ENCODE results near the gene ABCC3.
A peak's percentile ranks its signal among the peaks of the same experiment; 100 is the strongest.
"Not testable (repeated sequence)": the region's sequence is repeated elsewhere in the genome, so short reads cannot be mapped to it uniquely, and the experiment has no call there.

Gene ABCC3

GRCh38 chr17:50679008-50679544 is 44.4 kb downstream of the ABCC3 start:
- Mint-ChIP-seq H3K36me3 (ENCODE audit: low read depth) (peaks cover 69% of the 10 kb centered on the region), H3K9me3 (no peaks in the 10 kb centered on the region), H3K4me1 (ENCODE audit: low read depth) (peaks cover 26% of the 10 kb centered on the region), H3K27me3 (peaks cover 7% of the 10 kb centered on the region), H3K27ac (no peak overlapping the region), H3K4me3 (no peak overlapping the region)
- intact Hi-C loops (cut with micrococcal nuclease) = no loop called here

GRCh38 chr17:50680126-50680525 is 45.4 kb downstream of the ABCC3 start:
- H3K4me1 Mint-ChIP-seq (ENCODE audit: low read depth) = peaks cover 26% of the 10 kb centered on the region
- no peak overlapping the region for H3K4me3 Mint-ChIP-seq
- peaks cover 70% of the 10 kb centered on the region for H3K36me3 Mint-ChIP-seq (ENCODE audit: low read depth)
- no peak overlapping the region for H3K27ac Mint-ChIP-seq
- intact Hi-C loops (cut with micrococcal nuclease) = loop anchor here (2.0 kb wide), 1 partner anchor 133 kb away; the partner anchor contains the start of gene SPATA20
- H3K27me3 Mint-ChIP-seq = peaks cover 7% of the 10 kb centered on the region
- no peaks in the 10 kb centered on the region for H3K9me3 Mint-ChIP-seq

GRCh38 chr17:50680543-50681262 is 46.0 kb downstream of the ABCC3 start:
- Mint-ChIP-seq H3K4me3 (peak overlapping the region; percentile 66), H3K27ac (peak overlapping the region; percentile 75), H3K36me3 (ENCODE audit: low read depth) (peaks cover 67% of the 10 kb centered on the region), H3K4me1 (ENCODE audit: low read depth) (peaks cover 26% of the 10 kb centered on the region)
- not testable (repeated sequence) for H3K9me3 Mint-ChIP-seq, H3K27me3 Mint-ChIP-seq
- intact Hi-C loops (cut with micrococcal nuclease) = loop anchor here (2.0 kb wide), 1 partner anchor 134 kb away; the partner anchor contains the start of gene SPATA20

- peaks cover 26% of the 10 kb centered on the region for H3K4me1 Mint-ChIP-seq (ENCODE audit: low read depth)
- peak overlapping the region; percentile 66 for H3K4me3 Mint-ChIP-seq
- no peaks in the 10 kb centered on the region for H3K9me3 Mint-ChIP-seq
- H3K27ac Mint-ChIP-seq = peak overlapping the region; percentile 75
- peaks cover 67% of the 10 kb centered on the region for H3K36me3 Mint-ChIP-seq (ENCODE audit: low read depth)
- intact Hi-C loops (cut with micrococcal nuclease) = loop anchor here (2.0 kb wide), 1 partner anchor 135 kb away; the partner anchor contains the start of gene SPATA20
- H3K27me3 Mint-ChIP-seq = peaks cover 7% of the 10 kb centered on the region
Measured at GRCh38 chr17:50681263-50682200, 46.9 kb downstream of the ABCC3 start.

- intact Hi-C loops (cut with micrococcal nuclease) = no loop called here
- H3K36me3 Mint-ChIP-seq (ENCODE audit: low read depth) = peaks cover 66% of the 10 kb centered on the region
- no peak overlapping the region for H3K27ac Mint-ChIP-seq
- no peak overlapping the region for H3K4me3 Mint-ChIP-seq
- H3K9me3 Mint-ChIP-seq = no peaks in the 10 kb centered on the region
- H3K27me3 Mint-ChIP-seq = peaks cover 7% of the 10 kb centered on the region
- peaks cover 26% of the 10 kb centered on the region for H3K4me1 Mint-ChIP-seq (ENCODE audit: low read depth)
Measured at GRCh38 chr17:50682441-50682840, 47.8 kb downstream of the ABCC3 start.

- Mint-ChIP-seq H3K36me3 (ENCODE audit: low read depth) (peaks cover 66% of the 10 kb centered on the region), H3K9me3 (no peaks in the 10 kb centered on the region), H3K4me3 (no peak overlapping the region), H3K4me1 (ENCODE audit: low read depth) (peaks cover 30% of the 10 kb centered on the region), H3K27ac (peak overlapping the region; percentile 40), H3K27me3 (peaks cover 5% of the 10 kb centered on the region)
- intact Hi-C loops (cut with micrococcal nuclease) = no loop called here
Measured at GRCh38 chr17:50682938-50683337, 48.3 kb downstream of the ABCC3 start.

- Mint-ChIP-seq H3K27ac (peak overlapping the region; percentile 40), H3K27me3 (peaks cover 5% of the 10 kb centered on the region)
Measured at GRCh38 chr17:50683434-50684287, 49.0 kb downstream of the ABCC3 start.

GRCh38 chr17:50684288-50684611 is 49.6 kb downstream of the ABCC3 start:
- Mint-ChIP-seq H3K4me3 (no peak overlapping the region), H3K27me3 (peaks cover 5% of the 10 kb centered on the region), H3K4me1 (ENCODE audit: low read depth) (peaks cover 34% of the 10 kb centered on the region), H3K9me3 (no peaks in the 10 kb centered on the region), H3K36me3 (ENCODE audit: low read depth) (peaks cover 60% of the 10 kb centered on the region), H3K27ac (no peak overlapping the region)
- intact Hi-C loops (cut with micrococcal nuclease) = no loop called here

More at GRCh38 chr17:50683434-50684287, 49.0 kb downstream of the ABCC3 start:
- peaks cover 34% of the 10 kb centered on the region for H3K4me1 Mint-ChIP-seq (ENCODE audit: low read depth)
- intact Hi-C loops (cut with micrococcal nuclease) = no loop called here
- H3K36me3 Mint-ChIP-seq (ENCODE audit: low read depth) = peaks cover 66% of the 10 kb centered on the region
- no peak overlapping the region for H3K4me3 Mint-ChIP-seq
- no peaks in the 10 kb centered on the region for H3K9me3 Mint-ChIP-seq

- Mint-ChIP-seq H3K36me3 (ENCODE audit: low read depth) (peaks cover 55% of the 10 kb centered on the region), H3K27ac (no peak overlapping the region), H3K27me3 (peaks cover 5% of the 10 kb centered on the region), H3K4me1 (ENCODE audit: low read depth) (peaks cover 31% of the 10 kb centered on the region), H3K4me3 (no peak overlapping the region), H3K9me3 (no peaks in the 10 kb centered on the region)
- intact Hi-C loops (cut with micrococcal nuclease) = no loop called here
Measured at GRCh38 chr17:50684612-50685333, 50.1 kb downstream of the ABCC3 start.

GRCh38 chr17:50685334-50685665 is 50.6 kb downstream of the ABCC3 start:
- intact Hi-C loops (cut with micrococcal nuclease) = no loop called here
- H3K27me3 Mint-ChIP-seq = peaks cover 4% of the 10 kb centered on the region

GRCh38 chr17:50685691-50686493 is 51.2 kb downstream of the ABCC3 start:
- H3K27ac Mint-ChIP-seq = no peak overlapping the region
- intact Hi-C loops (cut with micrococcal nuclease) = no loop called here

More at GRCh38 chr17:50685334-50685665, 50.6 kb downstream of the ABCC3 start:
- H3K9me3 Mint-ChIP-seq = no peaks in the 10 kb centered on the region
- H3K36me3 Mint-ChIP-seq (ENCODE audit: low read depth) = peaks cover 51% of the 10 kb centered on the region
- H3K4me3 Mint-ChIP-seq = no peak overlapping the region
- H3K27ac Mint-ChIP-seq = no peak overlapping the region
- peaks cover 26% of the 10 kb centered on the region for H3K4me1 Mint-ChIP-seq (ENCODE audit: low read depth)

GRCh38 chr17:50686494-50687199 is 52.0 kb downstream of the ABCC3 start:
- intact Hi-C loops (cut with micrococcal nuclease) = no loop called here
- H3K4me3 Mint-ChIP-seq = no peak overlapping the region
- no peak overlapping the region for H3K27ac Mint-ChIP-seq
- peaks cover 4% of the 10 kb centered on the region for H3K27me3 Mint-ChIP-seq
- no peaks in the 10 kb centered on the region for H3K9me3 Mint-ChIP-seq
- peaks cover 17% of the 10 kb centered on the region for H3K4me1 Mint-ChIP-seq (ENCODE audit: low read depth)
- H3K36me3 Mint-ChIP-seq (ENCODE audit: low read depth) = peaks cover 55% of the 10 kb centered on the region

More at GRCh38 chr17:50685691-50686493, 51.2 kb downstream of the ABCC3 start:
- H3K4me3 Mint-ChIP-seq = no peak overlapping the region
- H3K36me3 Mint-ChIP-seq (ENCODE audit: low read depth) = peaks cover 51% of the 10 kb centered on the region
- peaks cover 20% of the 10 kb centered on the region for H3K4me1 Mint-ChIP-seq (ENCODE audit: low read depth)
- H3K27me3 Mint-ChIP-seq = peaks cover 4% of the 10 kb centered on the region
- H3K9me3 Mint-ChIP-seq = no peaks in the 10 kb centered on the region
